Duodenal mucosa (tissue), 2 donors: ENCODE data around the gene SLC16A12.
"Not testable (repeated sequence)": the region's sequence is repeated elsewhere in the genome, so short reads cannot be mapped to it uniquely, and the experiment has no call there.

Experiments used
- H3K27ac ChIP-seq: one replicate; pipeline ENCODE4 v1.7.0; 2013; ENCODE audit warnings: low read depth, low read length
- H3K27me3 ChIP-seq, 2 donors: one replicate each; pipeline ENCODE4 v1.7.0; 2013; ENCODE audit warnings: low read length in 2 of 2, control low read depth in 1 of 2; ENCODE audit not compliant: insufficient read depth in 2 of 2, control insufficient read depth in 1 of 2
- H3K36me3 ChIP-seq, 2 donors: one replicate each; pipeline ENCODE4 v1.7.0; 2013; ENCODE audit warnings: low read length in 2 of 2, control low read depth in 1 of 2; ENCODE audit not compliant: insufficient read depth in 2 of 2, control insufficient read depth in 1 of 2
- H3K4me1 ChIP-seq, 2 donors: one replicate each; pipeline ENCODE4 v1.7.0; 2013; ENCODE audit warnings: low read length in 2 of 2, control low read depth in 1 of 2; ENCODE audit not compliant: insufficient read depth in 2 of 2, control insufficient read depth in 1 of 2
- H3K4me3 ChIP-seq, 2 donors: one replicate each; pipeline ENCODE4 v1.7.0; 2013; ENCODE audit warnings: low read length in 2 of 2, low read depth in 1 of 2
- H3K9ac ChIP-seq, 2 donors: one replicate each; pipeline ENCODE4 v1.7.0; 2013; ENCODE audit warnings: low read length in 2 of 2, low read depth in 1 of 2
- H3K9me3 ChIP-seq, 2 donors: one replicate each; pipeline ENCODE4 v1.7.0; 2013; ENCODE audit warnings: low read length in 2 of 2, control low read depth in 1 of 2; ENCODE audit not compliant: control insufficient read depth in 1 of 2

The SLC16A12 gene

DNA sequence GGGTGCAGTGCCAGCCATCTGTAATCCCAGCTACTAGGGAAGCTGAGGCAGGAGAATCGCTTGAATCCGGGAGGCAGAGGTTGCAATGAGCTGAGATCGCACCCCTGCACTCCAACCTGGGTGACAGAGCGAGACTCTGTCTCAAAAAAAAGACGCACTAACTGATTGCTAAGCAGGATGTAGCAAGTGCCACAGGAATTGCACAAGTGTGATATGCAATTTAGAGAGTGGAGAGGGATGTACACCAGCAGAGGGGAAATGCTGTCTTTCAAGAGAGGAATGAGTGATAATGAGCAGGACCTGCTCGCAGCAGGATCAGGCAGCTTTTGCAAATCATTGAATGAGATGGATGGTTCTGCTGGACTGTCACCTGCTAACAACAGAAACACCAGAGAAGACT is 13.3 kb upstream of the SLC16A12 start:
- Histone ChIP-seq H3K4me1 (no peaks in the 10 kb centered on the region), H3K9ac (no peak overlapping the region), H3K27me3 (no peaks in the 10 kb centered on the region), H3K36me3 (no peaks in the 10 kb centered on the region), H3K27ac (no peak overlapping the region), H3K9me3 (no peaks in the 10 kb centered on the region), H3K4me3 (no peak overlapping the region)

DNA sequence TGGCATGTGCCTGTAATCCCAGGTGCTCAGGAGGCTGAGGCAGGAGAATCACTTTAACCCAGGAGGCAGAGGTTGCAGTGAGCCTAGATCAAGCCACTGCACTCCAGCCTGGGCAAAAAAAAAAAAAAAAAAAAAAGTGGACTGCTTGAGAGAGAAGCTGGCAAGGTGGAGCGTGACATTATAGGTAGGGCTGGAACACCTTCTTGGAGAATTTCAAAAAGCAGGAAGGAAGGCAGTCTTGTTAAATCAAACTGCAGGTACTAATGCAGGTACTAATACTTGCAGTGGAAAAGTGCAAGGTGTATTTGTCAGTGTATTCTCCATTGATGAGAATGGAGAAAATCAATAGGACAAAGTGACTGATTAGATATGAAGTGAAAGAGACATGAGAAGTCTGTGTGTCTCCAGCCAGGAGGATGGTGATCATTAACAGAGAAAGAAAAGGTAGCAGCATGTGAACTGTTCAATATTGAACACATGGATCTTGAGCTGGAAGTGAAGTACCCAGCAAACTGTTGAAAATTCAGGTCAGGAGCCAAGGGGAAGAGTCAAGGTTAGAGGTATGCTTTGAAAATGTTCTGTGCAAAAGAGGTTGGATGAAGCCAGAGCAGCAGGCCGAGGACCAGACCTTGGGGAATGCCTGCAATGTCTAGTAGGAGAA is 12.6 kb upstream of the SLC16A12 start:
- Histone ChIP-seq H3K27ac (no peak overlapping the region), H3K9me3 (no peaks in the 10 kb centered on the region)

DNA sequence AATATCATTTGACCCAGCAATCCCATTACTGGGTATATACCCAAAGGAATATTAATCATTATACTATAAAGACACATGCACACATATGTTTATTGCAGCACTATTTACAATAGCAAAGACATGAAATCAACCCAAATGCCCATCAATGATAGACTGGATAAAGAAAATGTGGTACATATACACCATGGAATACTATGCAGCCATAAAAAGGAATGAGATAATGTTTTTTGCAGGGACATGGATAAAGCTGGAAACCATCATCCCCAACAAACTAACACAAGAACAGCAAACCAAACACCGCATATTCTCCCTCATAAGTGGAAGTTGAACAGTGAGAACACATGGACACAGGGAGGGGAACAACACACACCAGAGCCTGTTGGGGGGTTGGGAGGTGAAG is 11.3 kb upstream of the SLC16A12 start:
- not testable (repeated sequence) for H3K4me3 ChIP-seq, H3K4me1 ChIP-seq, H3K36me3 ChIP-seq, H3K27me3 ChIP-seq, H3K9me3 ChIP-seq, H3K27ac ChIP-seq, H3K9ac ChIP-seq

More for the DNA sequence above, 12.6 kb upstream of the SLC16A12 start:
- H3K36me3 ChIP-seq, result no peaks in the 10 kb centered on the region
- H3K9ac ChIP-seq, result no peak overlapping the region
- no peaks in the 10 kb centered on the region for H3K27me3 ChIP-seq
- H3K4me3 ChIP-seq, result no peak overlapping the region
- H3K4me1 ChIP-seq, result no peaks in the 10 kb centered on the region

DNA sequence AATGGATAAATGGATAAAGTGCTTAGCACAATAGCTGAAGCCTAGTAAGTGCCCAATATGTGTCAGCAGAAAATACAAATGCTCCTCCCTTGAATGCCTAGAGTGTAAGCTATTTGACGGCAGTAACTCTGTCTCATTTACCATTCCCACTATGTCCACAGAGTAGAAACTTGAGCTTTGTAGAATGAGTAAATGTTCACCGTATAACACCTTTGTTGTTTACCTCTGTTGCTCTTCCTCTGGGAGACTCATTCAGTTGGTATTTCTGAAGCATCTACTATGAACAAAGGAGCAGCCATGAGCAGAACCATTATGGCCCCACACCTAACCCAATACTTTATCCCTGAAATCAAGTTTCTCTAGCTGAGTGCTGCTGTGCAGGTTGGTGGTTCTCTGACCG is 8.4 kb upstream of the SLC16A12 start:
- H3K9ac ChIP-seq, result no peak overlapping the region
- H3K27me3 ChIP-seq, result peaks cover 0 to under 1% of the 10 kb centered on the region in 2 donors
- H3K9me3 ChIP-seq, result no peaks in the 10 kb centered on the region
- H3K36me3 ChIP-seq, result no peaks in the 10 kb centered on the region
- no peak overlapping the region for H3K27ac ChIP-seq
- H3K4me1 ChIP-seq, result no peaks in the 10 kb centered on the region
- no peak overlapping the region for H3K4me3 ChIP-seq

DNA sequence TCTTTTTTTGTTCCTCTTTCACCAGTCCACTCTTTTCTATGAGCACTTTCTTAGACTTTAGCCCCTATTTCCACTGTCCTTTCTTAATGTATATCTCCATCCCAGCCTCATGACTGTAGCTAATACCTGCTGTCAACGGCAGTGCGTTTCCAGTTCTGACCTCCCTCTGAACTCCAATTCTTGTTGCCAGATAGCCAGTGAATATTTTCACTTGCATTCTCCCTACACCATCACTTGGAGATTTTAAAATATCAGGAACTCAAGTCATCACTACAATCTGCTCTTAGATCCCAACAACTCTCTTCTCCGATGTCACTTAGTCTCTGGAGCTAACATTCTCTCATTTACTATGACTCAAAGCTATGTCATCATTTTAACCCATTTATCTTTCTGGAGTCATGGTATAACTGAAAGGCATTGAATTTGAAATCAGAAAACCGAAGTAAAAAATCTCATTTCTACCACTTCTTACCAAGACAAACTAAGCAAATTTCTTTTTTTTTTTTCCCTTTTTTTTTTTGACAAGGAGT is 5.1 kb upstream of the SLC16A12 start:
- Histone ChIP-seq H3K4me3 (no peak overlapping the region), H3K9me3 (no peaks in the 10 kb centered on the region), H3K27me3 (peaks cover 7 to 27% of the 10 kb centered on the region in 2 donors), H3K27ac (no peak overlapping the region), H3K9ac (no peak overlapping the region), H3K36me3 (no peaks in the 10 kb centered on the region), H3K4me1 (no peaks in the 10 kb centered on the region)

DNA sequence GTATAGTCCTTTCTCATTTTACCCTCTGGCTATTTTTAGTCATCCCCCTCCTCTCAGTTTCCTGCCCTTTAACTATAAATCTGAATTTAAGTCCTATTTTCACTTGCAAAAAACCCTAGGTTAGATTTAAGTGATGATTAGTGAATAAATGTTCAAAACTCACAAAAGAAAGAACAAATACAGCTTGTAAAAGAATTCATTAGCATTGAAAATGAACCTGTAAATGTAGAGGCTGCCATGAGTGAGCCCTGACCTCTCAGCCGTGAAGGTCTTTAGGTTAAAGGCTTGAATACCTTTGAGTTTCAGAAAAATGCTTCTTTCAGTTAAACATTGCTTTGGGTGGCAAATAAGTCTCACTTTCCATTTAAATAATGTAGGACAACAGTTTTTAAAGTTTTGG is 2.0 kb upstream of the SLC16A12 start:
- Histone ChIP-seq H3K9me3 (no peaks in the 10 kb centered on the region), H3K4me3 (no peak overlapping the region), H3K9ac (no peak overlapping the region), H3K27me3 (peaks cover 29 to 54% of the 10 kb centered on the region in 2 donors), H3K27ac (no peak overlapping the region), H3K4me1 (no peaks in the 10 kb centered on the region), H3K36me3 (no peaks in the 10 kb centered on the region)

DNA sequence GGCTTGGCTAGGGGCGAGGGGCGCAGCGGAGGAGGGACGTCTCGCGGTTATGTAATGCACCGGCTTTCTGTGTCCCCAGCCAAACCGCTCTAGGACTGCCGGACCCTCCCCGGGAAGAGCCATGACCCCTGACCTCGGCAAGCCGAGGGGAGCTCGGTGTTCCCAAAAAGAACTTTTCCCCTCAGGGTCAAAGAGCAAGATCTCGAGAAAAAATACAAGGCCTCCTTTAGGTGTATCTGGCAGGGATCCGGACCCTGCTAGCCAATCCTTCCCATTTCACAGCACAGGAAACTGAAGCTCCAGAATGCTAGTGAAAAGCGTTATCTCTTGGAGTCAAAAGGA is 590 bp upstream of the SLC16A12 start:
- peak overlapping the region; percentile 7 for H3K27ac ChIP-seq
- H3K9ac ChIP-seq, result no peak overlapping the region
- peak overlapping the region in 1 of 2 donors; percentile 32 for H3K4me3 ChIP-seq
- H3K36me3 ChIP-seq, result no peaks in the 10 kb centered on the region
- H3K4me1 ChIP-seq, result no peaks in the 10 kb centered on the region
- no peaks in the 10 kb centered on the region for H3K9me3 ChIP-seq
- peaks cover 36 to 57% of the 10 kb centered on the region in 2 donors for H3K27me3 ChIP-seq

DNA sequence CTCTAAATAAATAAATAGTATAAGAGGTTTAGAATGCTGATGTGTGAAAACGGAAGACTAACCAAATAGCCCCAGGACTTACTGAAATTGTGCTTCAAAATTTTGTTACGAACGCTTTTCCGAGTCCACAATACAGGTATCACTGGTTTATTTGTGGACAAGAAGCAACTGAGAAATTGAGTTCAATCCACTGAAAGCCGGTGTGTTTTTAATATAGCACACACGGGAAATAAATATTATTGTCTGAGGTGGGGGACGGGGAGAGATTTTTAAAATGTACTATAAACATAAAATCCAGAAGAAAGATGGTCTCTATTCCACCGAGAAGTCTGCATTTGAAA is 598 bp downstream of the SLC16A12 start:
- Histone ChIP-seq H3K4me3 (peak overlapping the region; percentile 40 to 45), H3K27me3 (peaks cover 36 to 57% of the 10 kb centered on the region in 2 donors), H3K27ac (no peak overlapping the region), H3K9ac (no peak overlapping the region), H3K36me3 (no peaks in the 10 kb centered on the region), H3K4me1 (no peaks in the 10 kb centered on the region), H3K9me3 (no peaks in the 10 kb centered on the region)

DNA sequence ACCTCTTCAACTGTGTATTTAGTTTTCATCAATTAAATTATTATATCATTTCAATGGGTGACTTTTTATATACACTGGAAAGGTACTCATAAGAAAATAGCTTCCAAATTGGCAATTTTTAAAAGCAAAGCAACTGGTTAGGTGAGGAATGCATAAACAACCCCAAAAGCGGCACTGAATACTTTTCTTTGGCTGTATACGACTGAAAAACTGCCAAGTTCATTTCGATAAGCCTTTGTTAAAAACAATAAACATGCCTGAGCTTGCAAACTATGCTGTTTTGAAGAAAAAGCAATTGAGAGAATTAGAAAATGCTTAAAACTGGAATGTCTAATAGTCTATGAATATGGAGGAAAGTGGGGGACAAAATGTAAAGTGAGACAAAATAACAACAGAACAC is 2.9 kb downstream of the SLC16A12 start:
- H3K4me1 ChIP-seq, result no peaks in the 10 kb centered on the region
- no peak overlapping the region for H3K27ac ChIP-seq
- H3K9ac ChIP-seq, result no peak overlapping the region
- H3K4me3 ChIP-seq, result no peak overlapping the region
- H3K27me3 ChIP-seq, result peaks cover 32 to 45% of the 10 kb centered on the region in 2 donors
- no peaks in the 10 kb centered on the region for H3K9me3 ChIP-seq
- no peaks in the 10 kb centered on the region for H3K36me3 ChIP-seq

DNA sequence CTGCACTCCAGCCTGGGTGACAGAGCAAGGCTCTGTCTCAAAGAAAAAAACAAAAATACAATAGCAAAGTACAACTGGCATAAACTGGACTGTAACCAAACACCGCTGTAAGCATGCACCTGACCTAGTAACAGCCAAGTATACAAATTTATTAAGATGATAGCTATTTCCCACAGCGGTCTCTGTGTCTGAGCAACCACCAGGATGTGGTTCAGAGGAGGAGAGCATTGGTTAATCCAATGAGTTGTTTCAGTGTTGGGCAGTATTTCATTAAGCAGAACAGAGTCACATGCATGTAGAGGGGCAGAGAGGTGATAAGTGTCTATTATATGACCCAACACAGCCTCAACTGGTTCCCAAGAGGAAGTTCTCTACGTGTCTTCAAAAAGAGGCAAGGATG is 4.0 kb downstream of the SLC16A12 start:
- H3K9ac ChIP-seq, result no peak overlapping the region
- H3K9me3 ChIP-seq, result no peaks in the 10 kb centered on the region
- no peaks in the 10 kb centered on the region for H3K36me3 ChIP-seq
- no peaks in the 10 kb centered on the region for H3K4me1 ChIP-seq
- no peak overlapping the region for H3K27ac ChIP-seq
- H3K27me3 ChIP-seq, result peaks cover 32 to 38% of the 10 kb centered on the region in 2 donors
- H3K4me3 ChIP-seq, result no peak overlapping the region

DNA sequence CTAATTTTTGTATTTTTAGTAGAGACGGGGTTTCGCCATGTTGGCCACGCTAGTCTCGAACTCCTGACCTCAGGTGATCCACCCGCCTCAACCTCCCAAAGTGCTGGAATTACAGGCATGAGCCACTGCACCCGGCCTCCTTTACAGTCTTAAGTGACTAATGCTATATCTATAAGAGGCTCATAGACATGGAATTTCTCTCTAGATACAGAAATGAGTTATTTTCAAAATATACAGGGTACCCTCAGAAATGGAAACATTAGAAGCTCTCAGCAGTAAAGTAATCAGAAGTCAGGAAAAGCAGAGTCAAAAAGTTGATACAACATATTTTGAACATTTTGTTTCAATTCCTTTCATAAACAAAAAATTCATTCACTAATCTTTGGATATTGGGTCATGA is 5.7 kb downstream of the SLC16A12 start:
- not testable (repeated sequence) for H3K27ac ChIP-seq, H3K4me1 ChIP-seq, H3K9ac ChIP-seq, H3K36me3 ChIP-seq, H3K9me3 ChIP-seq, H3K4me3 ChIP-seq
- H3K27me3 ChIP-seq, result peaks cover 22 to 24% of the 10 kb centered on the region in 2 donors
